A673 (cell line): ENCODE results near the gene LKAAEAR1.

Source experiments
- EZH2 ChIP-seq: fragments of 200-600 bp; sonication (generic); IDR thresholded peaks from 2 replicates; pipeline ENCODE4 v1.6.1; 2017; ENCODE audit warnings: borderline replicate concordance, low read depth, mild to moderate bottlenecking, mixed read lengths, antibody characterized with exemption, low read length; ENCODE audit not compliant: poor library complexity, severe bottlenecking
- TF ChIP-seq, protein P1 (sequence below): fragments of 300-800, 200-600 bp; sonication (generic); conservative IDR thresholded peaks from 2 replicates; pipeline ENCODE4 v1.5.1; 2017; ENCODE audit warnings: low read depth, mild to moderate bottlenecking, antibody characterized with exemption, low read length, moderate library complexity, mixed read lengths

DNA sequence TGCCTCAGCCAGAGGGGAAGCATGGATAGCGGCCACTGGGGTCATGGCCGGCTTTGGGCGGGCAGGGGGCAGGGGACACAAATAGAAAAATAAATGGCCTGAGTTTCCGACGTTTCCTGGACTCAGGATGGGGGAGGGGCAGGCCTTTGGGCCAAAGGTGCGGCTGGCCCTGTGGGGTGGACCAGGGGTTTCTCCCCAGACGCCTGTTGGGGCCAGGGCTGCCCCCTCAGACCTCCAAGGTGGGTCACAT is 27.6 kb downstream of the LKAAEAR1 start:
- TF ChIP-seq, protein P1, sequence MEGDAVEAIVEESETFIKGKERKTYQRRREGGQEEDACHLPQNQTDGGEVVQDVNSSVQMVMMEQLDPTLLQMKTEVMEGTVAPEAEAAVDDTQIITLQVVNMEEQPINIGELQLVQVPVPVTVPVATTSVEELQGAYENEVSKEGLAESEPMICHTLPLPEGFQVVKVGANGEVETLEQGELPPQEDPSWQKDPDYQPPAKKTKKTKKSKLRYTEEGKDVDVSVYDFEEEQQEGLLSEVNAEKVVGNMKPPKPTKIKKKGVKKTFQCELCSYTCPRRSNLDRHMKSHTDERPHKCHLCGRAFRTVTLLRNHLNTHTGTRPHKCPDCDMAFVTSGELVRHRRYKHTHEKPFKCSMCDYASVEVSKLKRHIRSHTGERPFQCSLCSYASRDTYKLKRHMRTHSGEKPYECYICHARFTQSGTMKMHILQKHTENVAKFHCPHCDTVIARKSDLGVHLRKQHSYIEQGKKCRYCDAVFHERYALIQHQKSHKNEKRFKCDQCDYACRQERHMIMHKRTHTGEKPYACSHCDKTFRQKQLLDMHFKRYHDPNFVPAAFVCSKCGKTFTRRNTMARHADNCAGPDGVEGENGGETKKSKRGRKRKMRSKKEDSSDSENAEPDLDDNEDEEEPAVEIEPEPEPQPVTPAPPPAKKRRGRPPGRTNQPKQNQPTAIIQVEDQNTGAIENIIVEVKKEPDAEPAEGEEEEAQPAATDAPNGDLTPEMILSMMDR, result no peak
- TF ChIP-seq EZH2, result no peak
